Keratinocyte (primary cell): ENCODE measurements around the gene SQOR.

Experiments
- CTCF ChIP-seq, 3 experiments: IDR thresholded peaks in 1 of 3; conservative IDR thresholded peaks in 1 of 3; optimal IDR thresholded peaks in 1 of 3; 2 replicates in 2 of 3; 3 replicates in 1 of 3; pipeline versions ENCODE3 to v1.5.1; 2011; ENCODE audit warnings: low read length in 3 of 3, mild to moderate bottlenecking in 3 of 3, moderate library complexity in 2 of 3, control low read depth in 1 of 3, inconsistent platforms in 1 of 3; ENCODE audit not compliant: insufficient read depth in 2 of 3; ENCODE audit errors: extremely low read depth in 1 of 3
- EZH2 ChIP-seq: IDR thresholded peaks from one replicate; pipeline ENCODE4 v1.6.1; 2012; ENCODE audit warnings: inconsistent platforms, mild to moderate bottlenecking, low read length, moderate library complexity

GRCh38 chr15:45689616-45690015 lies 54.8 kb downstream of the SQOR start:
- TF ChIP-seq CTCF (optimal IDR thresholded peaks at IDR 0.05 in 1 of 3, IDR thresholded peaks at IDR 0.05 in 1 of 3, conservative IDR thresholded peaks at IDR 0.05 in 1 of 3; ENCODE audit: extremely low read depth in 1 of 3, insufficient read depth in 2 of 3, low read length in 3 of 3) (no peak), EZH2 (no peak)
